ENCODE results near the gene PHOX2A.
"Not testable (repeated sequence)": the region's sequence is repeated elsewhere in the genome, so short reads cannot be mapped to it uniquely, and the experiment has no call there.

Gene PHOX2A

GRCh38 chr11:72203163-72203562 lies 40.8 kb downstream of the PHOX2A start:
- no peak for DNase-seq (ENCODE audit: extremely low read depth, low read depth)
- TF ChIP-seq CTCF (IDR thresholded peaks at IDR 0.05; ENCODE audit: low read depth, low read length): no peak

GRCh38 chr11:72202571-72202970 lies 41.4 kb downstream of the PHOX2A start:
- DNase-seq (ENCODE audit: extremely low read depth, low read depth): no peak
- no peak for TF ChIP-seq CTCF (IDR thresholded peaks at IDR 0.05; ENCODE audit: low read depth, low read length)

- DNase-seq (ENCODE audit: extremely low read depth, low read depth): not testable (repeated sequence)
These were observed 42.5 kb downstream of the PHOX2A start for GRCh38 chr11:72201445-72201844.

- DNase-seq (ENCODE audit: extremely low read depth, low read depth): no peak
- TF ChIP-seq CTCF (IDR thresholded peaks at IDR 0.05; ENCODE audit: low read depth, low read length): no peak
These were observed 48.3 kb downstream of the PHOX2A start for GRCh38 chr11:72195518-72196270.

- DNase-seq (ENCODE audit: extremely low read depth, low read depth): no peak
- no peak for TF ChIP-seq CTCF (IDR thresholded peaks at IDR 0.05; ENCODE audit: low read depth, low read length)
These were observed 52.0 kb downstream of the PHOX2A start, which contains the start of gene FOLR1 for GRCh38 chr11:72191961-72192381. TSS of gene FOLR1 (plus strand) at chr11:72192140. CDS start at chr11:72192174, 34 bp downstream.

GRCh38 chr11:72190631-72191071 lies 53.3 kb downstream of the PHOX2A start:
- no peak for DNase-seq (ENCODE audit: extremely low read depth, low read depth)
- no peak for TF ChIP-seq CTCF (IDR thresholded peaks at IDR 0.05; ENCODE audit: low read depth, low read length)

- no peak for DNase-seq (ENCODE audit: extremely low read depth, low read depth)
- no peak for TF ChIP-seq CTCF (IDR thresholded peaks at IDR 0.05; ENCODE audit: low read depth, low read length)
These were observed 54.3 kb downstream of the PHOX2A start for GRCh38 chr11:72189455-72190250.

Data from AG09319 (cell line).